ENCODE measurements around the gene VPS4B.

DNA sequence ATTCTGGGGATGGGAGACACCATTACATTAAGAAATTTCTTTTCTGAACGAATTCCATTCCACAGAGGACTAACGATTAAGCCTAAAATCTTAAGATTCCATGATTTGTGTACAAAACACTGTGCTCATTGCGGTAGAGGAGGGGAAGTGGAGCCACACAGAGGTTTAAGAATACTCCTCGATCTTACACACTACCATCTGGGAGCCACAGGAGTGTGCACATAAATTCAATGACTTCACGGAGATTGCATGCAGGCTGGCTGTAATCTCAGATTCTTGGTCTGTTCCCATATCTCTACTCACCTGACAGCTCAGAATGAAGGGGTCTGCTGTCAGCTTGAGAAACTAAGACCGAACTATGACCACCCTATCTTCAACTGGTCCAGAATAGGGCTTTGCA, 762 bp downstream of the VPS4B start:
- TF ChIP-seq, protein P1, sequence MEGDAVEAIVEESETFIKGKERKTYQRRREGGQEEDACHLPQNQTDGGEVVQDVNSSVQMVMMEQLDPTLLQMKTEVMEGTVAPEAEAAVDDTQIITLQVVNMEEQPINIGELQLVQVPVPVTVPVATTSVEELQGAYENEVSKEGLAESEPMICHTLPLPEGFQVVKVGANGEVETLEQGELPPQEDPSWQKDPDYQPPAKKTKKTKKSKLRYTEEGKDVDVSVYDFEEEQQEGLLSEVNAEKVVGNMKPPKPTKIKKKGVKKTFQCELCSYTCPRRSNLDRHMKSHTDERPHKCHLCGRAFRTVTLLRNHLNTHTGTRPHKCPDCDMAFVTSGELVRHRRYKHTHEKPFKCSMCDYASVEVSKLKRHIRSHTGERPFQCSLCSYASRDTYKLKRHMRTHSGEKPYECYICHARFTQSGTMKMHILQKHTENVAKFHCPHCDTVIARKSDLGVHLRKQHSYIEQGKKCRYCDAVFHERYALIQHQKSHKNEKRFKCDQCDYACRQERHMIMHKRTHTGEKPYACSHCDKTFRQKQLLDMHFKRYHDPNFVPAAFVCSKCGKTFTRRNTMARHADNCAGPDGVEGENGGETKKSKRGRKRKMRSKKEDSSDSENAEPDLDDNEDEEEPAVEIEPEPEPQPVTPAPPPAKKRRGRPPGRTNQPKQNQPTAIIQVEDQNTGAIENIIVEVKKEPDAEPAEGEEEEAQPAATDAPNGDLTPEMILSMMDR (IDR thresholded peaks at IDR 0.05), result no peak
- no peak for TF ChIP-seq POLR2AphosphoS5 (IDR thresholded peaks at IDR 0.05)
- TF ChIP-seq POLR2A (IDR thresholded peaks at IDR 0.05), result no peak

All from suprapubic skin (tissue), 4 donors.